Endothelial cell of umbilical vein (primary cell): ENCODE measurements around the gene DCTN4. TPM values are rescaled to one million over a fixed set of nuclear protein-coding genes. Genes with fewer than 3 reads are reported as not detected.

Experiments
- BruUV-seq: library from RNA; stranded (reverse); fragments of 400-500 nt; replicated peaks from 2 replicates; lab custom pipeline; 2021; lab: Mats Ljungman, UMichigan
- CTCF ChIA-PET: fragments of 300-600, 350-600 bp; sonication (Branson Sonifier 250); formaldehyde crosslinking; loops from one replicate; lab custom pipeline; 2021; ENCODE audit warnings: antibody characterized with exemption, inconsistent platforms; lab: Charles Lee
- POLR2A ChIA-PET: fragments of 300-600, 350-600 bp; sonication (Branson Sonifier 250); formaldehyde crosslinking; loops from one replicate; lab custom pipeline; 2021; ENCODE audit warnings: antibody characterized with exemption, inconsistent platforms; lab: Charles Lee
- DNase-seq: peaks from one replicate; pipeline ENCODE4 v3.0.0-alpha.2; 2011; ENCODE audit warnings: low read depth, low spot score
- FAIRE-seq: peaks from 2 replicates; lab custom pipeline; 2011; peaks lifted over from hg19 to GRCh38; lab: Jason Lieb, UNC
- H2AFZ ChIP-seq: 2 replicates; pipeline ENCODE4 v1.6.0; 2012; ENCODE audit warnings: low read depth, low read length, control low read depth, inconsistent platforms
- H3K27ac ChIP-seq: 2 replicates; pipeline ENCODE4 v1.5.1; 2011; ENCODE audit warnings: low read depth, mild to moderate bottlenecking, control low read depth, low read length, moderate library complexity; ENCODE audit not compliant: insufficient read depth
- H3K27me3 ChIP-seq, 2 experiments: 2 replicates each; pipeline versions ENCODE4 v1.6.0 to v1.6.1; 2011; ENCODE audit warnings: low read length in 2 of 2, mixed read lengths in 1 of 2; ENCODE audit not compliant: control insufficient read depth in 2 of 2, insufficient read depth in 2 of 2
- H3K36me3 ChIP-seq, 2 experiments: 2 replicates in 1 of 2; 3 replicates in 1 of 2; pipeline ENCODE4 v1.5.1; 2011; ENCODE audit warnings: low read length in 2 of 2, mild to moderate bottlenecking in 1 of 2, moderate library complexity in 1 of 2; ENCODE audit not compliant: control insufficient read depth in 2 of 2, insufficient read depth in 2 of 2; ENCODE audit errors: extremely low read depth in 1 of 2
- H3K4me1 ChIP-seq: 3 replicates; pipeline ENCODE4 v1.5.1; 2011; ENCODE audit warnings: mild to moderate bottlenecking, low read length; ENCODE audit not compliant: control insufficient read depth, insufficient read depth; ENCODE audit errors: extremely low read depth
- H3K4me2 ChIP-seq: 2 replicates; pipeline ENCODE4 v1.6.1; 2011; ENCODE audit warnings: low read length, control low read depth, mixed read lengths; ENCODE audit not compliant: insufficient read depth
- H3K4me3 ChIP-seq, 3 experiments: fragments of 200-600 bp in 1 of 3; sonication (generic), shearing (Covaris generic) in 1 of 3; replicated peaks in 1 of 3; 2 replicates each; pipeline ENCODE4 v1.5.1; 2011 to 2016; ENCODE audit warnings: control low read depth in 3 of 3, low read length in 3 of 3, mild to moderate bottlenecking in 2 of 3, inconsistent platforms in 1 of 3, low read depth in 1 of 3, moderate library complexity in 1 of 3; ENCODE audit not compliant: insufficient read depth in 1 of 3
- H3K79me2 ChIP-seq: 2 replicates; pipeline ENCODE4 v1.6.0; 2012; ENCODE audit warnings: low read length, inconsistent platforms; ENCODE audit not compliant: control insufficient read depth, insufficient read depth
- H3K9ac ChIP-seq: replicated peaks from 2 replicates; pipeline ENCODE3; 2011; ENCODE audit warnings: low read length, control low read depth; ENCODE audit not compliant: insufficient read depth; ENCODE audit errors: extremely low read depth
- H3K9me1 ChIP-seq: replicated peaks from 3 replicates; pipeline ENCODE4 v1.6.0; 2011; ENCODE audit warnings: mild to moderate bottlenecking, low read length; ENCODE audit not compliant: control insufficient read depth, insufficient read depth; ENCODE audit errors: extremely low read depth
- H3K9me3 ChIP-seq: replicated peaks from 2 replicates; pipeline ENCODE4 v1.5.1; 2012; ENCODE audit warnings: low read length, inconsistent platforms; ENCODE audit not compliant: control insufficient read depth, insufficient read depth
- H4K20me1 ChIP-seq: replicated peaks from 2 replicates; pipeline ENCODE3; 2011; ENCODE audit warnings: mild to moderate bottlenecking, low read length; ENCODE audit not compliant: control insufficient read depth, insufficient read depth; ENCODE audit errors: extremely low read depth
- EZH2 ChIP-seq: IDR thresholded peaks from 2 replicates; pipeline ENCODE4 v1.6.1; 2012; ENCODE audit warnings: borderline replicate concordance, low read depth, mild to moderate bottlenecking, moderate library complexity, low read length, inconsistent platforms; ENCODE audit not compliant: severe bottlenecking
- FOS ChIP-seq: IDR thresholded peaks from 2 replicates; pipeline ENCODE4 v1.6.1; 2011; ENCODE audit warnings: mild to moderate bottlenecking, low read length, moderate library complexity, borderline replicate concordance; ENCODE audit not compliant: insufficient read depth
- GATA2 ChIP-seq: IDR thresholded peaks from 2 replicates; pipeline ENCODE4 v1.7.0; 2011; ENCODE audit warnings: low read depth, mild to moderate bottlenecking, moderate library complexity, mixed read lengths, low read length; ENCODE audit not compliant: insufficient read length, insufficient read depth
- JUN ChIP-seq: IDR thresholded peaks from 2 replicates; pipeline ENCODE4 v1.6.1; 2011; ENCODE audit warnings: borderline replicate concordance, low read depth; ENCODE audit not compliant: insufficient read length, insufficient read depth
- MYC ChIP-seq: IDR thresholded peaks from one replicate; pipeline ENCODE4 v1.6.1; 2011; ENCODE audit warnings: mild to moderate bottlenecking, low read depth, low read length
- POLR2A ChIP-seq: IDR thresholded peaks from 2 replicates; pipeline ENCODE4 v1.6.1; 2012; ENCODE audit warnings: low read depth, mild to moderate bottlenecking, control low read depth, low read length
- POLR2AphosphoS5 ChIP-seq: IDR thresholded peaks from 2 replicates; pipeline ENCODE4 v1.6.1; 2012; ENCODE audit warnings: low read depth, mild to moderate bottlenecking, control low read depth, low read length, moderate library complexity; ENCODE audit not compliant: insufficient read depth
- dilution Hi-C: fragments of 300-500 bp; cut with MboI; formaldehyde crosslinking; loops from one replicate; pipeline ENCODE4 v1.15.0; 2019; ENCODE audit warnings: low sequenced_read_pairs; ENCODE audit not compliant: extremely low pct_ligation_motif_present
- intact Hi-C: fragments of 100-400 bp; cut with micrococcal nuclease; formaldehyde crosslinking; loops from one replicate; pipeline ENCODE4 v1.10.0; 2022
- polyA plus RNA-seq, 4 experiments: library from polyadenylated mRNA; depleted of rRNA in 3 of 4; stranded (reverse) in 3 of 4; unstranded in 1 of 4; fragments of >200 nt; gene quantifications; 2 replicates each; pipeline versions ENCODE4 v1.2.1 to v1.2.3, GENCODE V29; 2011 to 2012; ENCODE audit warnings: missing spikeins in 1 of 4
- total RNA-seq: library from RNA; stranded (reverse); gene quantifications from 2 replicates; pipeline ENCODE4 v1.2.3, GENCODE V29; 2021
- TF ChIP-seq, protein P1 (sequence below), 2 donors: IDR thresholded peaks; 1 replicate in 1 of 2; 2 replicates in 1 of 2; pipeline ENCODE4 v1.5.1; 2011; ENCODE audit warnings: low read length in 2 of 2, mild to moderate bottlenecking in 2 of 2, moderate library complexity in 2 of 2, control low read depth in 1 of 2, inconsistent platforms in 1 of 2, low read depth in 1 of 2; ENCODE audit not compliant: insufficient read depth in 1 of 2; ENCODE audit errors: extremely low read depth in 1 of 2
- TF ChIP-seq, protein P2 (sequence below): IDR thresholded peaks from 2 replicates; pipeline ENCODE4 v1.6.1; 2011; ENCODE audit not compliant: insufficient read depth, insufficient read length

The DCTN4 gene
- total and polyA plus RNA-seq, 2 donors (not counting 3 experiments of a cell fraction or from before 2014, with no cell fraction given) = 22.4 to 47.3 TPM

DNA sequence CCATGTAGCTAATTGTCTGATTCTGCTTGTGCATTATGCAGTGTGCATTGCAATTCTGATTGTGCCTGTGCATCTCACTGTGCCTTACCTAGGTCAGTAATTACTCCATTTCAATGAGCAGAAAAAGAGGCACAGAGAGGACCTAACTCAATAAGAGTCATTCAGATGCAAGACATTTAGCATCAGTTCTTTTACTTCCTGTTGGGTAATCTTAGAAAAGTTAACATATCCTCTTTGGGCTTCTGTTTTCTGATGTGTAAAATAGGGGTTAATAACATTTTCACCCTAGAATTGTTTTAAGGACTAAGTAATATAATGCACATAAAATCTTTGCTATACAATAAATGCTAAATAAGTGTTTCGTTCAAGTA is 7.0 kb upstream of the DCTN4 start:
- dilution Hi-C loops = no loop called here
- H3K9me3 ChIP-seq = no peaks in the 10 kb centered on the region
- H3K4me1 ChIP-seq = no peaks in the 10 kb centered on the region
- H2AFZ ChIP-seq = no peak overlapping the region
- no peak overlapping the region for H3K9ac ChIP-seq
- H3K4me3 ChIP-seq = no peak overlapping the region
- no peak for TF ChIP-seq MYC
- TF ChIP-seq, protein P1, sequence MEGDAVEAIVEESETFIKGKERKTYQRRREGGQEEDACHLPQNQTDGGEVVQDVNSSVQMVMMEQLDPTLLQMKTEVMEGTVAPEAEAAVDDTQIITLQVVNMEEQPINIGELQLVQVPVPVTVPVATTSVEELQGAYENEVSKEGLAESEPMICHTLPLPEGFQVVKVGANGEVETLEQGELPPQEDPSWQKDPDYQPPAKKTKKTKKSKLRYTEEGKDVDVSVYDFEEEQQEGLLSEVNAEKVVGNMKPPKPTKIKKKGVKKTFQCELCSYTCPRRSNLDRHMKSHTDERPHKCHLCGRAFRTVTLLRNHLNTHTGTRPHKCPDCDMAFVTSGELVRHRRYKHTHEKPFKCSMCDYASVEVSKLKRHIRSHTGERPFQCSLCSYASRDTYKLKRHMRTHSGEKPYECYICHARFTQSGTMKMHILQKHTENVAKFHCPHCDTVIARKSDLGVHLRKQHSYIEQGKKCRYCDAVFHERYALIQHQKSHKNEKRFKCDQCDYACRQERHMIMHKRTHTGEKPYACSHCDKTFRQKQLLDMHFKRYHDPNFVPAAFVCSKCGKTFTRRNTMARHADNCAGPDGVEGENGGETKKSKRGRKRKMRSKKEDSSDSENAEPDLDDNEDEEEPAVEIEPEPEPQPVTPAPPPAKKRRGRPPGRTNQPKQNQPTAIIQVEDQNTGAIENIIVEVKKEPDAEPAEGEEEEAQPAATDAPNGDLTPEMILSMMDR (IDR thresholded peaks at IDR 0.05; ENCODE audit: extremely low read depth in 1 of 2, insufficient read depth in 1 of 2, low read depth in 1 of 2, low read length in 2 of 2) = no peak
- TF ChIP-seq POLR2AphosphoS5 = no peak
- TF ChIP-seq GATA2 = no peak
- TF ChIP-seq JUN = no peak
- TF ChIP-seq FOS = no peak
- TF ChIP-seq POLR2A = no peak
- TF ChIP-seq, protein P2, sequence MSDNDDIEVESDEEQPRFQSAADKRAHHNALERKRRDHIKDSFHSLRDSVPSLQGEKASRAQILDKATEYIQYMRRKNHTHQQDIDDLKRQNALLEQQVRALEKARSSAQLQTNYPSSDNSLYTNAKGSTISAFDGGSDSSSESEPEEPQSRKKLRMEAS = no peak
- no peak for TF ChIP-seq EZH2
- CTCF ChIA-PET = interaction anchor here (1.4 kb wide), 1 partner anchor 18 kb away, joined by 3 read pairs; no protein-coding TSS in a partner anchor
- H3K79me2 ChIP-seq = no peaks in the 10 kb centered on the region
- no TSS peak for BruUV-seq
- no peak overlapping the region for H3K27ac ChIP-seq
- no peaks in the 10 kb centered on the region for H3K36me3 ChIP-seq
- no peak for FAIRE-seq
- H3K9me1 ChIP-seq = no peaks in the 10 kb centered on the region
- DNase-seq = no peak
- peaks cover 24 to 36% of the 10 kb centered on the region in 2 experiments for H3K27me3 ChIP-seq
- H3K4me2 ChIP-seq = no peak overlapping the region
- POLR2A ChIA-PET = no interaction called here
- intact Hi-C loops = no loop called here
- no peaks in the 10 kb centered on the region for H4K20me1 ChIP-seq
